ENCODE results near the gene LYRM9. TPM values are rescaled to one million over a fixed set of nuclear protein-coding genes. Genes with fewer than 3 reads are reported as not detected.

Gene LYRM9
- total RNA-seq, 1 donor from 2014 or later: 16.0 TPM

DNA sequence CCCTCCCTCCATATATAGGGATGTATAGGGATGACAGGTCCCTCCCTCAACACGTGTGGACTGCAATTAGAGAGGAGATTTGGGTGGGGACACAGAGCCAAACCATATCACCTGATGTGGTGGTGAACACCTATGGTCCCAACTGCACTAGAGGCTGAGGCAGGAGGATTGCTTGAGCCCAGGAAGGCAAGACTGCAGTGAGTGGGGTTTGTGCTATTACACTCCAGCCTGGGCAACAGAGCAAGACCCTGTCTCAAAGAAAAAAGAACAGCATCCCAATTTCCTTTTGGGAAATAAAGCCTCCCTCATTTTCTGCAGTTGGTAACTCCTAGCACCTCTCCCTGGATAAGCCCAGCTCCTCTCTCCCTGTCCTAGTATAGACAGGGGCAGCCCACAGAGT is 23.8 kb upstream of the LYRM9 start:
- TF ChIP-seq EZH2phosphoT487 (IDR thresholded peaks at IDR 0.05) (no peak), EZH2 (IDR thresholded peaks at IDR 0.05) (no peak)
- TF ChIP-seq, protein P1, sequence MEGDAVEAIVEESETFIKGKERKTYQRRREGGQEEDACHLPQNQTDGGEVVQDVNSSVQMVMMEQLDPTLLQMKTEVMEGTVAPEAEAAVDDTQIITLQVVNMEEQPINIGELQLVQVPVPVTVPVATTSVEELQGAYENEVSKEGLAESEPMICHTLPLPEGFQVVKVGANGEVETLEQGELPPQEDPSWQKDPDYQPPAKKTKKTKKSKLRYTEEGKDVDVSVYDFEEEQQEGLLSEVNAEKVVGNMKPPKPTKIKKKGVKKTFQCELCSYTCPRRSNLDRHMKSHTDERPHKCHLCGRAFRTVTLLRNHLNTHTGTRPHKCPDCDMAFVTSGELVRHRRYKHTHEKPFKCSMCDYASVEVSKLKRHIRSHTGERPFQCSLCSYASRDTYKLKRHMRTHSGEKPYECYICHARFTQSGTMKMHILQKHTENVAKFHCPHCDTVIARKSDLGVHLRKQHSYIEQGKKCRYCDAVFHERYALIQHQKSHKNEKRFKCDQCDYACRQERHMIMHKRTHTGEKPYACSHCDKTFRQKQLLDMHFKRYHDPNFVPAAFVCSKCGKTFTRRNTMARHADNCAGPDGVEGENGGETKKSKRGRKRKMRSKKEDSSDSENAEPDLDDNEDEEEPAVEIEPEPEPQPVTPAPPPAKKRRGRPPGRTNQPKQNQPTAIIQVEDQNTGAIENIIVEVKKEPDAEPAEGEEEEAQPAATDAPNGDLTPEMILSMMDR (IDR thresholded peaks at IDR 0.05): no peak
- H3K9ac ChIP-seq: no peak overlapping the region
- no peaks in the 10 kb centered on the region for H3K79me2 ChIP-seq (ENCODE audit: low read depth)
- no peak overlapping the region for H3K27ac ChIP-seq
- H3K4me3 ChIP-seq: no peak overlapping the region
- H2AFZ ChIP-seq (replicated peaks): no peak overlapping the region
- H3F3A ChIP-seq (ENCODE audit: low read depth): peaks cover 11% of the 10 kb centered on the region
- H3K27me3 ChIP-seq: peaks cover 60% of the 10 kb centered on the region
- no peak overlapping the region for H3K4me2 ChIP-seq
- no peaks in the 10 kb centered on the region for H4K20me1 ChIP-seq (ENCODE audit: low read depth)
- Mint-ChIP-seq H3K4me3 (no peak overlapping the region), H3K4me1 (peaks cover 17% of the 10 kb centered on the region), H3K36me3 (no peaks in the 10 kb centered on the region), H3K9me3 (no peaks in the 10 kb centered on the region), H3K27ac (no peak overlapping the region), H3K27me3 (ENCODE audit: insufficient read depth, low read depth) (peaks cover 25% of the 10 kb centered on the region)
- no peak for DNase-seq (ENCODE audit: low spot score)
- no peaks in the 10 kb centered on the region for H3K9me3 ChIP-seq (ENCODE audit: low read depth)
- peaks cover 11% of the 10 kb centered on the region for H3K4me1 ChIP-seq
- H3K36me3 ChIP-seq: no peaks in the 10 kb centered on the region

DNA sequence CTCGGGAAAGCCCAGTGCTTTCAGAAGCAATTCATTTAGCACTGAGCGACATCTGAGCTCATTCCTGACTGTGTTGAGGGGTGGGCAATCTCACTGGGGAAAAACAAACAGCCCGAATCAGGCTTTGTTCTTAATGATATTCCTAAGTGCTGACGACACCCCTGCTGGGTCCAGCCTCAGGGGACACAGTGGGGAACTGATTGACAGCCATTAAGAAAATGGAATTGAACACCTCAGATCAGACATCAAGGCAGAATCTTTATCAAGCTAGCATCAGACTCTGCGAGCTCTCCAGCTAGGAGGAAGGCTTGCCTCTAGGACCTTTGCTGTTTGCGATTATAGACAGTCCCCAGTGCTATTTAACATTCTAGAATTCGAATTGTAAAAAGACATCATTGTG is 22.5 kb upstream of the LYRM9 start:
- H3K4me1 ChIP-seq: peaks cover 11% of the 10 kb centered on the region
- Mint-ChIP-seq H3K4me3 (peak overlapping the region; percentile 52), H3K36me3 (no peaks in the 10 kb centered on the region), H3K4me1 (peaks cover 17% of the 10 kb centered on the region), H3K27ac (no peak overlapping the region), H3K27me3 (ENCODE audit: insufficient read depth, low read depth) (peaks cover 29% of the 10 kb centered on the region), H3K9me3 (no peaks in the 10 kb centered on the region)
- H3K9me3 ChIP-seq (ENCODE audit: low read depth): no peaks in the 10 kb centered on the region
- peaks cover 68% of the 10 kb centered on the region for H3K27me3 ChIP-seq
- H3K4me2 ChIP-seq: peak overlapping the region; percentile 67
- H3K36me3 ChIP-seq: no peaks in the 10 kb centered on the region
- H3K27ac ChIP-seq: no peak overlapping the region
- H4K20me1 ChIP-seq (ENCODE audit: low read depth): no peaks in the 10 kb centered on the region
- TF ChIP-seq EZH2phosphoT487 (IDR thresholded peaks at IDR 0.05) (no peak), EZH2 (IDR thresholded peaks at IDR 0.05) (no peak)
- TF ChIP-seq, protein P1 (IDR thresholded peaks at IDR 0.05): no peak
- no peaks in the 10 kb centered on the region for H3K79me2 ChIP-seq (ENCODE audit: low read depth)
- H3K4me3 ChIP-seq: peak overlapping the region; percentile 18
- peak; percentile 65 for DNase-seq (ENCODE audit: low spot score)
- peaks cover 11% of the 10 kb centered on the region for H3F3A ChIP-seq (ENCODE audit: low read depth)
- H2AFZ ChIP-seq (replicated peaks): no peak overlapping the region
- no peak overlapping the region for H3K9ac ChIP-seq

DNA sequence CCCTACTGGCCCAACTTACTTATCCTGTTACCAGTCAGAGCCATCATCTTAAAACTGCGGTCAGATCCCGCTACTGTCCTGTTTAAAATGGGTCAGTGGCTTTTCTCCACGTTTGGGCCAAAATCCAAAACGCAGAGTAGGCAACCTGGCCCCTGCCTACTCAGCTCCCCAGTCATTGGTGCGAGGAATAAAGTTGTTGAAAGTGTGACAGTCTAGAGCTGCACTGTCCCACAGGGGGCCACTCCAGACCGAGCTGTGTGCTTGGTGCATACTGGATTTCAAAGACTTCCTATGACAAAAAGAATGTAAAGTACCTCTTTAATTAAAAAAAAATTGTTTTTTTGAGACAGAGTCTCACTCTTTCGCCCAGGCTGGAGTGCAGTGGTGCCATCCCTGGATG is 21.2 kb upstream of the LYRM9 start:
- H3K27ac ChIP-seq: no peak overlapping the region
- H3K79me2 ChIP-seq (ENCODE audit: low read depth): no peaks in the 10 kb centered on the region
- Mint-ChIP-seq H3K9me3 (no peaks in the 10 kb centered on the region), H3K4me3 (no peak overlapping the region), H3K27ac (no peak overlapping the region), H3K4me1 (peaks cover 17% of the 10 kb centered on the region), H3K36me3 (no peaks in the 10 kb centered on the region), H3K27me3 (ENCODE audit: insufficient read depth, low read depth) (peaks cover 34% of the 10 kb centered on the region)
- H3K4me2 ChIP-seq: no peak overlapping the region
- TF ChIP-seq EZH2phosphoT487 (IDR thresholded peaks at IDR 0.05) (no peak), EZH2 (IDR thresholded peaks at IDR 0.05) (no peak)
- TF ChIP-seq, protein P1 (IDR thresholded peaks at IDR 0.05): no peak
- peaks cover 73% of the 10 kb centered on the region for H3K27me3 ChIP-seq
- no peak overlapping the region for H3K4me3 ChIP-seq
- H3K9ac ChIP-seq: no peak overlapping the region
- no peaks in the 10 kb centered on the region for H3K36me3 ChIP-seq
- DNase-seq (ENCODE audit: low spot score): no peak
- H3K9me3 ChIP-seq (ENCODE audit: low read depth): no peaks in the 10 kb centered on the region
- H3F3A ChIP-seq (ENCODE audit: low read depth): peaks cover 11% of the 10 kb centered on the region
- no peaks in the 10 kb centered on the region for H4K20me1 ChIP-seq (ENCODE audit: low read depth)
- H3K4me1 ChIP-seq: peaks cover 11% of the 10 kb centered on the region
- no peak overlapping the region for H2AFZ ChIP-seq (replicated peaks)
